IMR-90 (cell line): ENCODE measurements around the gene PDCL2. TPM values are rescaled to one million over a fixed set of nuclear protein-coding genes. Genes with fewer than 3 reads are reported as not detected.

Experiments used
- ATAC-seq: fragments of 200-7000 bp; cut with Tn5 transposase; 2 replicates; pipeline ENCODE4 v1.9.1; 2020; ENCODE audit warnings: low read depth, mild to moderate bottlenecking, moderate library complexity
- BruUV-seq: library from RNA; stranded (reverse); fragments of 400-500 nt; replicated peaks from 2 replicates; lab custom pipeline; 2021; lab: Mats Ljungman, UMichigan
- CTCF ChIA-PET: fragments of 300-600 bp; formaldehyde crosslinking; extraction: SDS; loops from one replicate; lab custom pipeline; 2021; ENCODE audit warnings: antibody characterized with exemption; lab: Yijun Ruan, JAX
- POLR2A ChIA-PET: fragments of 300-600 bp; sonication (Branson Sonifier 250); formaldehyde crosslinking; loops from one replicate; lab custom pipeline; 2022; ENCODE audit warnings: antibody characterized with exemption; ENCODE audit not compliant: unreplicated experiment; lab: Charles Lee
- DNase-seq: peaks from one replicate; pipeline ENCODE4 v3.0.0; 2013
- H2AFZ ChIP-seq: replicated peaks from 2 replicates; pipeline ENCODE3; 2013; ENCODE audit warnings: low read length, mild to moderate bottlenecking; ENCODE audit not compliant: poor library complexity
- H2AK5ac ChIP-seq: 2 replicates; pipeline ENCODE4 v1.6.1; 2013; ENCODE audit warnings: low read depth, low read length, inconsistent platforms
- H2AK9ac ChIP-seq: replicated peaks from 2 replicates; pipeline ENCODE3; 2013; ENCODE audit warnings: mild to moderate bottlenecking, low read depth, low read length, moderate library complexity; ENCODE audit not compliant: poor library complexity
- H2BK120ac ChIP-seq: 2 replicates; pipeline ENCODE4 v1.6.1; 2013; ENCODE audit warnings: low read depth, low read length, inconsistent platforms
- H2BK15ac ChIP-seq: 3 replicates; pipeline ENCODE4 v1.6.1; 2013; ENCODE audit warnings: low read depth, low read length, inconsistent platforms
- H2BK20ac ChIP-seq: 2 replicates; pipeline ENCODE4 v1.6.1; 2013; ENCODE audit warnings: low read depth, mild to moderate bottlenecking, inconsistent platforms, low read length, moderate library complexity
- H2BK5ac ChIP-seq: 2 replicates; pipeline ENCODE4 v1.6.1; 2013; ENCODE audit warnings: mild to moderate bottlenecking, low read depth, low read length, inconsistent platforms; ENCODE audit not compliant: poor library complexity, severe bottlenecking
- H3K14ac ChIP-seq: replicated peaks from 2 replicates; pipeline ENCODE4 v1.6.1; 2013; ENCODE audit warnings: low read depth, low read length, inconsistent platforms
- H3K18ac ChIP-seq: 2 replicates; pipeline ENCODE4 v1.6.1; 2013; ENCODE audit warnings: low read depth, low read length, control low read depth
- H3K23ac ChIP-seq: 2 replicates; pipeline ENCODE4 v1.6.1; 2013; ENCODE audit warnings: low read depth, low read length, inconsistent platforms
- H3K27ac ChIP-seq: 2 replicates; pipeline ENCODE4 v1.5.1; 2013; ENCODE audit warnings: mild to moderate bottlenecking, control low read depth, low read length; ENCODE audit not compliant: insufficient read depth
- H3K27me3 ChIP-seq: 2 replicates; pipeline ENCODE4 v1.6.1; 2013; ENCODE audit warnings: low read length; ENCODE audit not compliant: control insufficient read depth, insufficient read depth
- H3K36me3 ChIP-seq: 2 replicates; pipeline ENCODE4 v1.6.1; 2013; ENCODE audit warnings: low read length, mixed read lengths; ENCODE audit not compliant: control insufficient read depth, insufficient read depth
- H3K4ac ChIP-seq: 2 replicates; pipeline ENCODE4 v1.6.1; 2013; ENCODE audit warnings: low read depth, low read length, inconsistent platforms
- H3K4me1 ChIP-seq: 2 replicates; pipeline ENCODE4 v1.6.1; 2013; ENCODE audit warnings: low read length, mixed read lengths; ENCODE audit not compliant: control insufficient read depth, insufficient read depth
- H3K4me2 ChIP-seq: 2 replicates; pipeline ENCODE4 v1.6.1; 2013; ENCODE audit warnings: low read depth, mild to moderate bottlenecking, control low read depth, low read length, moderate library complexity
- H3K4me3 ChIP-seq: 2 replicates; pipeline ENCODE4 v1.5.1; 2013; ENCODE audit warnings: low read depth, mild to moderate bottlenecking, control low read depth, low read length, moderate library complexity; ENCODE audit not compliant: insufficient read depth
- H3K56ac ChIP-seq: 2 replicates; pipeline ENCODE4 v1.6.1; 2013; ENCODE audit warnings: low read length, inconsistent platforms; ENCODE audit not compliant: insufficient read depth; ENCODE audit errors: extremely low read depth
- H3K79me1 ChIP-seq, 2 experiments: 2 replicates each; pipeline ENCODE4 v1.6.1; 2013; ENCODE audit warnings: low read length in 2 of 2, inconsistent platforms in 1 of 2, low read depth in 1 of 2
- H3K9ac ChIP-seq: 2 replicates; pipeline ENCODE4 v1.6.1; 2013; ENCODE audit warnings: low read depth, low read length, control low read depth
- H3K9me1 ChIP-seq: 2 replicates; pipeline ENCODE4 v1.6.1; 2013; ENCODE audit warnings: low read length, inconsistent platforms; ENCODE audit not compliant: insufficient read depth
- H3K9me3 ChIP-seq: 2 replicates; pipeline ENCODE4 v1.6.1; 2013; ENCODE audit warnings: low read length; ENCODE audit not compliant: control insufficient read depth, insufficient read depth
- H4K20me1 ChIP-seq: 2 replicates; pipeline ENCODE4 v1.6.1; 2013; ENCODE audit warnings: low read length, inconsistent platforms; ENCODE audit not compliant: insufficient read depth
- H4K5ac ChIP-seq: 2 replicates; pipeline ENCODE4 v1.6.1; 2013; ENCODE audit warnings: mild to moderate bottlenecking, low read depth, low read length, control low read depth
- H4K8ac ChIP-seq, 2 experiments: 2 replicates each; pipeline ENCODE4 v1.6.1; 2013; ENCODE audit warnings: low read depth in 2 of 2, low read length in 2 of 2, control low read depth in 1 of 2, inconsistent platforms in 1 of 2
- H4K91ac ChIP-seq: 2 replicates; pipeline ENCODE4 v1.6.1; 2013; ENCODE audit warnings: low read depth, low read length, inconsistent platforms; ENCODE audit not compliant: insufficient read depth
- BHLHE40 ChIP-seq: fragments of 150-350 bp; IDR thresholded peaks from 2 replicates; pipeline ENCODE4 v1.6.1; 2016; ENCODE audit warnings: mild to moderate bottlenecking, low read depth, low read length
- CEBPB ChIP-seq: IDR thresholded peaks from 2 replicates; pipeline ENCODE4 v1.6.1; 2012; ENCODE audit warnings: low read depth, low read length, improper control_type of control experiment
- CHD1 ChIP-seq: IDR thresholded peaks from 2 replicates; pipeline ENCODE4 v1.6.1; 2012; ENCODE audit warnings: low read depth, low read length, improper control_type of control experiment
- FOS ChIP-seq: fragments of 150-350 bp; IDR thresholded peaks from 2 replicates; pipeline ENCODE4 v1.6.1; 2016; ENCODE audit warnings: low read depth, low read length
- MAFK ChIP-seq: IDR thresholded peaks from 2 replicates; pipeline ENCODE4 v1.6.1; 2012; ENCODE audit warnings: low read depth, low read length, improper control_type of control experiment
- MXI1 ChIP-seq: IDR thresholded peaks from 2 replicates; pipeline ENCODE4 v1.6.1; 2012; ENCODE audit warnings: low read depth, mild to moderate bottlenecking, low read length, moderate library complexity, borderline replicate concordance
- NFE2L2 ChIP-seq: fragments of 150-350 bp; IDR thresholded peaks from 2 replicates; pipeline ENCODE4 v1.6.1; 2016; ENCODE audit warnings: low read depth, mild to moderate bottlenecking, low read length
- POLR2A ChIP-seq: IDR thresholded peaks from 2 replicates; pipeline ENCODE4 v1.6.1; 2012; ENCODE audit warnings: mild to moderate bottlenecking, low read depth, low read length
- RAD21 ChIP-seq: IDR thresholded peaks from 2 replicates; pipeline ENCODE4 v1.6.1; 2012; ENCODE audit warnings: low read length, improper control_type of control experiment
- RCOR1 ChIP-seq: IDR thresholded peaks from 2 replicates; pipeline ENCODE4 v1.6.1; 2012; ENCODE audit warnings: mild to moderate bottlenecking, low read length, improper control_type of control experiment; ENCODE audit not compliant: insufficient replicate concordance
- RFX5 ChIP-seq: IDR thresholded peaks from 2 replicates; pipeline ENCODE4 v1.8.0; 2012; ENCODE audit warnings: low read depth, mild to moderate bottlenecking, low read length, moderate library complexity
- SMC3 ChIP-seq: fragments of 150-350 bp; IDR thresholded peaks from 2 replicates; pipeline ENCODE4 v1.6.1; 2016; ENCODE audit warnings: low read depth, mild to moderate bottlenecking, antibody characterized with exemption, low read length, moderate library complexity
- WGBS, 2 experiments: methylation state at CpG; one replicate each; pipeline versions ENCODE4 v1.1.5 to v1.1.7; 2013; ENCODE audit warnings: missing lambda C conversion rate in 2 of 2; ENCODE audit not compliant: insufficient read length in 1 of 2; ENCODE audit errors: extremely low coverage in 2 of 2; 5-methylcytosine and 5-hydroxymethylcytosine counted together
- dilution Hi-C: fragments of 300-500 bp; cut with HindIII; formaldehyde crosslinking; loops from one replicate; pipeline ENCODE4 v1.14.3; 2018; ENCODE audit warnings: low sequenced_read_pairs; ENCODE audit not compliant: unreplicated experiment
- in situ Hi-C: fragments of 300-500 bp; cut with MboI; formaldehyde crosslinking; loops from 3 replicates; pipeline ENCODE4 v1.14.3; 2019; ENCODE audit warnings: low sequenced_read_pairs, inconsistent platforms, mixed read lengths
- intact Hi-C: fragments of 100-400 bp; cut with micrococcal nuclease; formaldehyde crosslinking; loops from 2 replicates; pipeline ENCODE4 v1.10.0; 2022
- polyA plus RNA-seq, 3 experiments: library from polyadenylated mRNA; depleted of rRNA; stranded (reverse); fragments of >200 nt; gene quantifications; 2 replicates each; pipeline ENCODE4 v1.2.3, GENCODE V29; 2012; ENCODE audit warnings: low replicate concordance in 1 of 3
- total RNA-seq: library from RNA; depleted of rRNA; stranded (reverse); fragments of >200 nt; gene quantifications from 2 replicates; pipeline ENCODE4 v1.2.3, GENCODE V29; 2012
- TF ChIP-seq, protein P1 (sequence below): fragments of 150-350 bp; IDR thresholded peaks from 2 replicates; pipeline ENCODE4 v1.6.1; 2017; ENCODE audit warnings: mild to moderate bottlenecking, antibody characterized with exemption, low read length, low read depth
- TF ChIP-seq, protein P2 (sequence below): conservative IDR thresholded peaks from 2 replicates; pipeline ENCODE4 v1.5.1; 2012; ENCODE audit warnings: mild to moderate bottlenecking, low read depth, low read length, improper control_type of control experiment
- TF ChIP-seq, protein P3 (sequence below): fragments of 150-350 bp; IDR thresholded peaks from 2 replicates; pipeline ENCODE4 v1.6.1; 2016; ENCODE audit warnings: low read depth, mild to moderate bottlenecking, low read length, moderate library complexity, borderline replicate concordance

The PDCL2 gene
- total and polyA plus RNA-seq, 2 of the 4 experiments (the other 2 are of a cell fraction) = not detected

DNA sequence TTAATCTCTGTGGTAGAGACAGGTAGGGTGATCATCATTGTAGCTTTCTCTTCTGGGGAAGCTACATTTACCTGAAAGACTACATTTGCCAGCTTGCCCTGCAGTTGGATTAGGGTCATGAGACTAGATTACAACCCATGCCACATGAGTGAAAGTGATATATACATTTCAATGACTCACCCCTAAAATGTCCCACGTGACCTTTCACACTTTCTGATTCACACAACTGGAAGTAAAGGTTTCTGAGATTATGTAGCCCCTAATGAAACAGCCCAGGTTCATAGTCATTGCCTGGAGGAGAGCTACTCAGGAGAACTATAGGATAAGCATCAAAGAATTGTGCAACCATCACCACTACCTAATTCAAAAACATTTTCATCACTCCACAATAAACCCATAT is 17.8 kb downstream of the PDCL2 start:
- WGBS, 2 experiments = no CpG with 5 or more reads among the region's 1 CpG
- H3K9me1 ChIP-seq = no peaks in the 10 kb centered on the region
- no peak for DNase-seq
- H3K36me3 ChIP-seq = no peaks in the 10 kb centered on the region
- H3K27me3 ChIP-seq = no peaks in the 10 kb centered on the region; the same call in 1 of the 2 replicates
- H3K9me3 ChIP-seq = peaks cover 4% of the 10 kb centered on the region; the same call in 1 of the 2 replicates
- dilution Hi-C loops (no loop called here), intact Hi-C loops (no loop called here), in situ Hi-C loops (loop anchor here (25.0 kb wide), 1 partner anchor 562 kb away; no protein-coding TSS in a partner anchor)
- H3K23ac ChIP-seq = no peak overlapping the region
- no peak overlapping the region for H4K8ac ChIP-seq
- BruUV-seq = no TSS peak
- no peaks in the 10 kb centered on the region for H4K20me1 ChIP-seq
- H2AFZ ChIP-seq = no peak overlapping the region
- H3K18ac ChIP-seq = no peak overlapping the region
- no peak for ATAC-seq
- no peak overlapping the region for H2AK9ac ChIP-seq
- H3K14ac ChIP-seq = no peak overlapping the region
- no peak overlapping the region for H3K27ac ChIP-seq
- no peak overlapping the region for H4K5ac ChIP-seq
- CTCF ChIA-PET = no interaction called here
- H2BK20ac ChIP-seq = no peak overlapping the region
- H2BK5ac ChIP-seq = no peak overlapping the region
- H2AK5ac ChIP-seq = no peak overlapping the region
- H3K79me1 ChIP-seq = no peaks in the 10 kb centered on the region
- no peak overlapping the region for H3K4me3 ChIP-seq
- H3K4ac ChIP-seq = no peak overlapping the region
- H3K4me2 ChIP-seq = no peak overlapping the region
- POLR2A ChIA-PET = no interaction called here
- H3K9ac ChIP-seq = no peak overlapping the region
- TF ChIP-seq NFE2L2 (no peak), CHD1 (no peak), MXI1 (no peak), SMC3 (no peak), RFX5 (no peak), RAD21 (no peak), MAFK (no peak), CEBPB (no peak), BHLHE40 (no peak), FOS (no peak), RCOR1 (no peak), POLR2A (no peak)
- TF ChIP-seq, protein P1, sequence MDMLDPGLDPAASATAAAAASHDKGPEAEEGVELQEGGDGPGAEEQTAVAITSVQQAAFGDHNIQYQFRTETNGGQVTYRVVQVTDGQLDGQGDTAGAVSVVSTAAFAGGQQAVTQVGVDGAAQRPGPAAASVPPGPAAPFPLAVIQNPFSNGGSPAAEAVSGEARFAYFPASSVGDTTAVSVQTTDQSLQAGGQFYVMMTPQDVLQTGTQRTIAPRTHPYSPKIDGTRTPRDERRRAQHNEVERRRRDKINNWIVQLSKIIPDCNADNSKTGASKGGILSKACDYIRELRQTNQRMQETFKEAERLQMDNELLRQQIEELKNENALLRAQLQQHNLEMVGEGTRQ = no peak
- TF ChIP-seq, protein P2, sequence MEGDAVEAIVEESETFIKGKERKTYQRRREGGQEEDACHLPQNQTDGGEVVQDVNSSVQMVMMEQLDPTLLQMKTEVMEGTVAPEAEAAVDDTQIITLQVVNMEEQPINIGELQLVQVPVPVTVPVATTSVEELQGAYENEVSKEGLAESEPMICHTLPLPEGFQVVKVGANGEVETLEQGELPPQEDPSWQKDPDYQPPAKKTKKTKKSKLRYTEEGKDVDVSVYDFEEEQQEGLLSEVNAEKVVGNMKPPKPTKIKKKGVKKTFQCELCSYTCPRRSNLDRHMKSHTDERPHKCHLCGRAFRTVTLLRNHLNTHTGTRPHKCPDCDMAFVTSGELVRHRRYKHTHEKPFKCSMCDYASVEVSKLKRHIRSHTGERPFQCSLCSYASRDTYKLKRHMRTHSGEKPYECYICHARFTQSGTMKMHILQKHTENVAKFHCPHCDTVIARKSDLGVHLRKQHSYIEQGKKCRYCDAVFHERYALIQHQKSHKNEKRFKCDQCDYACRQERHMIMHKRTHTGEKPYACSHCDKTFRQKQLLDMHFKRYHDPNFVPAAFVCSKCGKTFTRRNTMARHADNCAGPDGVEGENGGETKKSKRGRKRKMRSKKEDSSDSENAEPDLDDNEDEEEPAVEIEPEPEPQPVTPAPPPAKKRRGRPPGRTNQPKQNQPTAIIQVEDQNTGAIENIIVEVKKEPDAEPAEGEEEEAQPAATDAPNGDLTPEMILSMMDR = no peak
- TF ChIP-seq, protein P3, sequence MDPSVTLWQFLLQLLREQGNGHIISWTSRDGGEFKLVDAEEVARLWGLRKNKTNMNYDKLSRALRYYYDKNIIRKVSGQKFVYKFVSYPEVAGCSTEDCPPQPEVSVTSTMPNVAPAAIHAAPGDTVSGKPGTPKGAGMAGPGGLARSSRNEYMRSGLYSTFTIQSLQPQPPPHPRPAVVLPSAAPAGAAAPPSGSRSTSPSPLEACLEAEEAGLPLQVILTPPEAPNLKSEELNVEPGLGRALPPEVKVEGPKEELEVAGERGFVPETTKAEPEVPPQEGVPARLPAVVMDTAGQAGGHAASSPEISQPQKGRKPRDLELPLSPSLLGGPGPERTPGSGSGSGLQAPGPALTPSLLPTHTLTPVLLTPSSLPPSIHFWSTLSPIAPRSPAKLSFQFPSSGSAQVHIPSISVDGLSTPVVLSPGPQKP = no peak
- no peak overlapping the region for H4K91ac ChIP-seq
- H3K4me1 ChIP-seq = no peaks in the 10 kb centered on the region
- no peak overlapping the region for H2BK120ac ChIP-seq
- no peak overlapping the region for H2BK15ac ChIP-seq
- no peak overlapping the region for H3K56ac ChIP-seq
